Prostate gland (tissue), 2 donors: ENCODE measurements around the gene CEP97. TPM values are rescaled to one million over a fixed set of nuclear protein-coding genes. Genes with fewer than 3 reads are reported as not detected.
"Not testable (repeated sequence)": the region's sequence is repeated elsewhere in the genome, so short reads cannot be mapped to it uniquely, and the experiment has no call there.

Experiments used
- DNase-seq: peaks from one replicate; pipeline ENCODE4 v3.0.0-alpha.2; 2019; ENCODE audit warnings: low spot score
- H3K27ac ChIP-seq, 2 donors: fragments of 200-600 bp; sonication (generic); 2 replicates each; pipeline ENCODE4 v1.5.1; 2017 to 2019
- H3K27me3 ChIP-seq: fragments of 200-600 bp; sonication (generic); replicated peaks from 2 replicates; pipeline ENCODE4 v1.5.1; 2019; ENCODE audit not compliant: insufficient read depth
- H3K36me3 ChIP-seq, 2 donors: fragments of 200-600 bp; sonication (generic); 1 replicate in 1 of 2; 2 replicates in 1 of 2; pipeline versions ENCODE4 v1.5.1 to v1.8.1; 2017 to 2019
- H3K4me1 ChIP-seq: fragments of 200-600 bp; sonication (generic); replicated peaks from 2 replicates; pipeline ENCODE4 v1.5.1; 2019
- H3K4me3 ChIP-seq, 2 donors: fragments of 200-600 bp; sonication (generic); 2 replicates each; pipeline ENCODE4 v1.5.1; 2017 to 2019
- H3K9me3 ChIP-seq: fragments of 200-600 bp; sonication (generic); 2 replicates; pipeline ENCODE4 v1.5.1; 2017
- POLR2A ChIP-seq: fragments of 450-650 bp; IDR thresholded peaks from one replicate; pipeline ENCODE4 v1.6.1; 2016; ENCODE audit warnings: antibody characterized with exemption, mild to moderate bottlenecking
- POLR2AphosphoS5 ChIP-seq: sonication (generic); formaldehyde crosslinking; IDR thresholded peaks from one replicate; pipeline ENCODE4 v1.6.1; 2017; ENCODE audit warnings: antibody characterized with exemption
- WGBS: methylation state at CpG from one replicate; pipeline ENCODE4 v1.1.5; 2018; 5-methylcytosine and 5-hydroxymethylcytosine counted together
- intact Hi-C: fragments of 100-400 bp; cut with DNase I; formaldehyde crosslinking; loops from one replicate; pipeline ENCODE4 v1.14.2; 2022
- total RNA-seq, 2 donors: library from RNA; depleted of rRNA; stranded (reverse); fragments of >200 nt; gene quantifications; one replicate each; pipeline ENCODE4 v1.1.0, GENCODE V29; 2016
- TF ChIP-seq, protein P1 (sequence below), 4 experiments: fragments of 200-600 bp in 2 of 4; fragments of 450-650 bp in 2 of 4; sonication (generic) in 2 of 4; IDR thresholded peaks; 1 replicate in 3 of 4; 2 replicates in 1 of 4; pipeline ENCODE4 v1.5.1; 2016 to 2019; ENCODE audit warnings: antibody characterized with exemption in 4 of 4, mild to moderate bottlenecking in 2 of 4, moderate library complexity in 2 of 4

CEP97 gene
- total RNA-seq, 2 donors from 2014 or later, result 5.5 to 14.7 TPM

DNA sequence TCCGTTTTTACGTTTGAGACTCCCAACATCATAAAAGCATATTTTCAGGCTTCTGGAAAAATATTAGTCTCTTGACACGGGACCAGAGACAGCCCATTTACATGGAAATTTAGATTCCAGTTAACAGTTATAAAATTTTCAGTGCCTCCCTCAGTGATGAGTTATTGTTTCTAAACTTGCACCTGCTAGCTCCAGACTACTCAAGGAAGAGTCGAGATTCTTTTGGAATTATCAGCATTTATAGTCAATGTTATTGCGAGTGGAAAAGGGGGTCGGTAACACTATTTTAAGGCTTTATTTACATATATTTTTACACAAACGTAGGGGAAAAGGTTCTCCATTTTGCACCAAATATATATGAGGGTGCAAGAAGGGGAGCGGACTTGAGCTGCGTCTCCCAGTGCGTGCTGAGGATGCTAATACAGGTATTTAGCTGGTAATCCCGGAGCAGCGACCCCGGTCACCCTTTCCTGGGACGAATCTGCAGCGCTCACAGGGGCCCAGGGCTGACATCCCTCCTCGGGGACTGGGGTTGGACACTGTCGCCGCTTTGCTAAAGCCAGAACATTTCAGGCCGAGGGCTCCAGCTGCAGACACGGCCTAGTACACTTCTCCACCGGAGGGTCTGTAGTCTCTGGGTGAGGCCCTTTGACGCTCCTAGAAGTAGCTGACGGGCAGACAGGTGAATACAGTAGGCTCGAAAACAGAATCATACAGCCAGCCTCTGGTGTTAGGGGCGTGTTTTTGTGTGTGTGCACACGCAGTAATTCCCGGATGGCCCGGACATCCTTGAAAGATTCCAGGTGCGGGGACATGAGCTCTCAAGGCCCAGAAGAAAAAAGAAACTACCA, 46.8 kb upstream of the CEP97 start:
- 51% methylated on average over 29 of the region's 29 CpGs for WGBS
- Histone ChIP-seq H3K36me3 (peaks cover 0 to 20% of the 10 kb centered on the region in 2 donors), H3K9me3 (no peaks in the 10 kb centered on the region), H3K27me3 (no peaks in the 10 kb centered on the region), H3K4me1 (peaks cover 9% of the 10 kb centered on the region), H3K27ac (peak overlapping the region; percentile 94 to 98), H3K4me3 (peak overlapping the region; percentile 70 to 97)
- intact Hi-C loops, result loop anchor here (5.0 kb wide), 1 partner anchor 105 kb away; the partner anchor contains the start of gene PCNP
- DNase-seq, result peak; percentile 13
- TF ChIP-seq POLR2AphosphoS5 (no peak), POLR2A (no peak)
- TF ChIP-seq, protein P1, sequence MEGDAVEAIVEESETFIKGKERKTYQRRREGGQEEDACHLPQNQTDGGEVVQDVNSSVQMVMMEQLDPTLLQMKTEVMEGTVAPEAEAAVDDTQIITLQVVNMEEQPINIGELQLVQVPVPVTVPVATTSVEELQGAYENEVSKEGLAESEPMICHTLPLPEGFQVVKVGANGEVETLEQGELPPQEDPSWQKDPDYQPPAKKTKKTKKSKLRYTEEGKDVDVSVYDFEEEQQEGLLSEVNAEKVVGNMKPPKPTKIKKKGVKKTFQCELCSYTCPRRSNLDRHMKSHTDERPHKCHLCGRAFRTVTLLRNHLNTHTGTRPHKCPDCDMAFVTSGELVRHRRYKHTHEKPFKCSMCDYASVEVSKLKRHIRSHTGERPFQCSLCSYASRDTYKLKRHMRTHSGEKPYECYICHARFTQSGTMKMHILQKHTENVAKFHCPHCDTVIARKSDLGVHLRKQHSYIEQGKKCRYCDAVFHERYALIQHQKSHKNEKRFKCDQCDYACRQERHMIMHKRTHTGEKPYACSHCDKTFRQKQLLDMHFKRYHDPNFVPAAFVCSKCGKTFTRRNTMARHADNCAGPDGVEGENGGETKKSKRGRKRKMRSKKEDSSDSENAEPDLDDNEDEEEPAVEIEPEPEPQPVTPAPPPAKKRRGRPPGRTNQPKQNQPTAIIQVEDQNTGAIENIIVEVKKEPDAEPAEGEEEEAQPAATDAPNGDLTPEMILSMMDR (IDR thresholded peaks at IDR 0.05), result no peak

DNA sequence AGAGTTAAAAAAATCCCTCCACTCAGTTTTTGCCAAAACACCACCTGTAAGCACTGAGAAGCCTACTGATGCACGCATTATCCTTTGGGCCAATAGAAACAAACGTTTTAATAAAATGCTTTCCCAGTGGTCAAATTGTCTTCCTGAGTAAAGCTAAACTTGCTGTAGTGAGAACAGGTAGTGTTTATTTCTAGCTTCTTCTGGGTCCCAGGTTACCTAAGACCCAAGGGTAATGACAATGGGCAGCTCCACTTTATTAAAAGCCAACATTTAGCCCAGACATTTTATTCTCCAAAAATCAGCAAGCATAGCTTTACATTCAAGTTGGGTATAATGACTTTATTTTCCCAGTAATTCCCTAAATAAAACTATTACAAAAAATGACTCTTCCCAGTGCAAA, 45.6 kb upstream of the CEP97 start:
- H3K9me3 ChIP-seq, H3K4me1 ChIP-seq, H3K4me3 ChIP-seq, DNase-seq, H3K27ac ChIP-seq, H3K27me3 ChIP-seq: not testable (repeated sequence)
- peaks cover 0 to 20% of the 10 kb centered on the region in 2 donors for H3K36me3 ChIP-seq
- 70% methylated on average over 2 of the region's 2 CpGs for WGBS
- intact Hi-C loops, result loop anchor here (5.0 kb wide), 1 partner anchor 107 kb away; the partner anchor contains the start of gene PCNP

DNA sequence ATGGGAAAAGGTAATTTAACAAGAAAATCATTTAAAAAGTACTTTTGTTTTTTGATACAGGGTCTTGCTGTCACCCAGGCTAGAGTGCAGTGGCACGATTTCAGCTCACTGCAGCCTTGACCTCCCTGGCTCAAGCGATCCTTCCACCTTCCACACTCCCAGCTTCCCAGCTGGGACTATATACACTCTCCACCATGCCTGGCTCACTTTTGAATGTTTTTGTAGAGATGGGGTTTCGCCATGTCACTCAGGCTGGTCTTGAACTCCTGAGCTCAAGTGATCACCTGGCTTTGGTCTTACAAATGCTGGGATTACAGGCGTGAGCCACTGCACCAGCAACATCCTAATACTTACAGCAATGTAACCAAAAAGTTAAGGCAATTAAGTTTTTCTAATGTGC, 43.9 kb upstream of the CEP97 start:
- Histone ChIP-seq H3K36me3 (peaks cover 0 to 20% of the 10 kb centered on the region in 2 donors), H3K9me3 (no peaks in the 10 kb centered on the region), H3K27ac (no peak overlapping the region), H3K4me1 (peaks cover 13% of the 10 kb centered on the region), H3K27me3 (no peaks in the 10 kb centered on the region), H3K4me3 (no peak overlapping the region)
- intact Hi-C loops, result loop anchor here (10.0 kb wide), 1 partner anchor 166 kb away; the partner anchor contains the start of gene SENP7
- no peak for TF ChIP-seq POLR2A
- no peak for TF ChIP-seq POLR2AphosphoS5
- TF ChIP-seq, protein P1 (IDR thresholded peaks at IDR 0.05), result no peak
- DNase-seq, result no peak
- 89% methylated on average over 4 of the region's 4 CpGs for WGBS

DNA sequence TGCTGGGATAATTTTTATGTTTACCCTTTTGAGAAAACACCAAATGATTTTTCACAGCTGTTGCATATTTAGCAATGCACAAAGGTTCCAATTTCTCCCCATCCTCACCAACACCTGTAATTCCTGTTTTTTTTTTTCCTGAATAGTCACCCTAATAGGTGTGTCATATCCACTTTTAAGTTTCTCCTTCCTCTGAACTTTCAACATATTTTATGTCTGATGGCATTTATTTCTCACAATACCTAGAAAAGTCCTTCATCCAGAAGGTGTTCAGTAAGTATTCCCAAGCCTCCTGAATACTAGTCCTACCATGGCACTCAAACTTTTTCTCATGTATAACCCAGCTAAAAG, 39.4 kb upstream of the CEP97 start:
- Histone ChIP-seq H3K27ac (peak overlapping the region in 1 of 2 donors; percentile 92), H3K4me3 (peak overlapping the region; percentile 56 to 67), H3K9me3 (no peaks in the 10 kb centered on the region), H3K4me1 (peaks cover 4% of the 10 kb centered on the region), H3K27me3 (no peaks in the 10 kb centered on the region), H3K36me3 (peaks cover 0 to 19% of the 10 kb centered on the region in 2 donors)
- DNase-seq, result no peak
- intact Hi-C loops, result loop anchor here (10.0 kb wide), 1 partner anchor 170 kb away; the partner anchor contains the start of gene SENP7
- TF ChIP-seq, protein P1 (IDR thresholded peaks at IDR 0.05), result no peak
- no peak for TF ChIP-seq POLR2A
- TF ChIP-seq POLR2AphosphoS5, result no peak

DNA sequence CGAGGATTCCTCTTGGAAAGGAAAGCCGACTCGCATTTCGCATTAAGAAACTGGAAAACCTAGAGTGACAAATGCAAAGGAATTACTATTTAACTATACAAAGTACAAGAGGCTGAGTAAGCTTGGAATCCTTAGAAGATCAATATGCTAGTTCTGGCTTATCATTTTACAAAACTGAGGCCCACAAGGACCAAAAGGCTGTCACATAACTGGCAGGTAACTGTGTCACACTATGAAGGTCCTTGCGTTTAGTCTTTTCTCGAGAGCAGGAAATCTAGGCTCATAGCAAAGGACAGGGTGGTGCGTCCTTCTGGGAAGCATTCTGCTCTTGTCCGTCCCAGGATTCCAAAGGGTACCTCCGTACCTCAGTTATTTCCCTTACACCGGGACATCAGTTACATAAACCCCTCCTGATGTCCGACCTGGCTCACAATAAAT, 38.5 kb upstream of the CEP97 start:
- H3K36me3 ChIP-seq, result peaks cover 0 to 10% of the 10 kb centered on the region in 2 donors
- peaks cover 4% of the 10 kb centered on the region for H3K4me1 ChIP-seq
- no peak for DNase-seq
- H3K4me3 ChIP-seq, result peak overlapping the region; percentile 56 to 67
- no peak for TF ChIP-seq POLR2A
- TF ChIP-seq POLR2AphosphoS5, result no peak
- TF ChIP-seq, protein P1 (IDR thresholded peaks at IDR 0.05), result no peak
- no peaks in the 10 kb centered on the region for H3K9me3 ChIP-seq
- H3K27ac ChIP-seq, result peak overlapping the region; percentile 89 to 92
- 1% methylated on average over 11 of the region's 11 CpGs for WGBS
- H3K27me3 ChIP-seq, result no peaks in the 10 kb centered on the region
- intact Hi-C loops, result loop anchor here (2.0 to 10.0 kb wide), 2 partner anchors 93 to 171 kb away; partner anchors contain the start of genes NXPE3 and SENP7
